ENCODE results near the gene SMC1B. TPM values are rescaled to one million over a fixed set of nuclear protein-coding genes. Genes with fewer than 3 reads are reported as not detected.
A peak's percentile ranks its signal among the peaks of the same experiment; 100 is the strongest.
"Not testable (repeated sequence)": the region's sequence is repeated elsewhere in the genome, so short reads cannot be mapped to it uniquely, and the experiment has no call there.

The SMC1B gene
- total RNA-seq, 4 donors from 2014 or later = not detected

GRCh38 chr22:45450101-45450785 is 36.8 kb upstream of the SMC1B start:
- no peak for TF ChIP-seq POLR2A (IDR thresholded peaks at IDR 0.05)
- TF ChIP-seq CTCF (IDR thresholded peaks at IDR 0.05) = no peak
- DNase-seq = no peak
- H3K36me3 ChIP-seq = no peaks in the 10 kb centered on the region
- no peaks in the 10 kb centered on the region for H3K9me3 ChIP-seq
- H3K27me3 ChIP-seq = no peaks in the 10 kb centered on the region
- WGBS, 2 donors = 86 to 91% methylated on average over 9 to 14 of the region's 16 CpGs
- peak overlapping the region; percentile 49 to 84 (median 60) for H3K27ac ChIP-seq
- no peak overlapping the region for H3K4me3 ChIP-seq
- intact Hi-C loops (cut with DNase I) = no loop called here
- peaks cover 0 to 44% (median 31%) of the 10 kb centered on the region in 3 donors for H3K4me1 ChIP-seq

GRCh38 chr22:45449442-45449841 is 36.0 kb upstream of the SMC1B start:
- peak overlapping the region in 2 of 4 donors; percentile 68 to 84 for H3K27ac ChIP-seq
- intact Hi-C loops (cut with DNase I) = not testable (repeated sequence)
- whole genome bisulfite sequencing, 2 donors = 94 to 96% methylated on average over 4 to 5 of the region's 5 CpGs

GRCh38 chr22:45448431-45448830 is 35.0 kb upstream of the SMC1B start:
- H3K27me3 ChIP-seq = no peaks in the 10 kb centered on the region
- DNase-seq = no peak
- H3K36me3 ChIP-seq = no peaks in the 10 kb centered on the region
- H3K27ac ChIP-seq = peak overlapping the region in 2 of 4 donors; percentile 1 to 68
- H3K4me1 ChIP-seq = peaks cover 0 to 44% (median 31%) of the 10 kb centered on the region in 3 donors
- H3K9me3 ChIP-seq = no peaks in the 10 kb centered on the region
- WGBS, 2 donors = 55 to 59% methylated on average over 5 to 7 of the region's 9 CpGs
- intact Hi-C loops (cut with DNase I) = no loop called here
- no peak for TF ChIP-seq CTCF (IDR thresholded peaks at IDR 0.05)
- no peak for TF ChIP-seq POLR2A (IDR thresholded peaks at IDR 0.05)
- no peak overlapping the region for H3K4me3 ChIP-seq

More at GRCh38 chr22:45449442-45449841, 36.0 kb upstream of the SMC1B start:
- H3K9me3 ChIP-seq, H3K4me3 ChIP-seq, H3K27me3 ChIP-seq, H3K36me3 ChIP-seq, DNase-seq: not testable (repeated sequence)
- peaks cover 0 to 44% (median 31%) of the 10 kb centered on the region in 3 donors for H3K4me1 ChIP-seq

DNA sequence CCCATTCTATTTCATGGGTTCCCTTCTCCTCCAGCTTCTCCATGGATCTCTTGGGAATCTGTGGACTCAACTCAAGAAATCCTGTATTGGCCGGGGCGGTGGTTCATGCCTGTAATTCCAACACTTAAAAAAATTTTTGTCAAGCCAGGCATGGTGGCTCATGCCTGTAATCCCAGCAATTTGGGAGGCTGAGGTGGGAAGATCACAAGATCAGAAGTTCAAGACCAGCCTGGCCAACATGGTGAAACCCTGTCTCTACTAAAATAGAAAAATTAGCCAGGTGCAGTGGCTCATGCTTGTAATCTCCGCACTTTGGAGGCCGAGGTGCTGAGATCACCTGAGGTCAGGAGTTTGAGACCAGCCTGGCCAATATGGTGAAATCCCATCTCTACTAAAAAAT is 34.2 kb upstream of the SMC1B start:
- intact Hi-C loops (cut with DNase I); H3K27me3 ChIP-seq; H3K36me3 ChIP-seq; H3K27ac ChIP-seq; H3K9me3 ChIP-seq; DNase-seq; H3K4me3 ChIP-seq: not testable (repeated sequence)
- H3K4me1 ChIP-seq = peaks cover 0 to 40% (median 31%) of the 10 kb centered on the region in 3 donors
- 91 to 96% methylated on average over 4 of the region's 4 CpGs for WGBS, 2 donors

- WGBS, 2 donors = 71 to 82% methylated on average over 5 of the region's 5 CpGs
- H3K27me3 ChIP-seq = no peaks in the 10 kb centered on the region
- no peak for DNase-seq
- no peak overlapping the region for H3K27ac ChIP-seq
- no peak overlapping the region for H3K4me3 ChIP-seq
- TF ChIP-seq POLR2A (IDR thresholded peaks at IDR 0.05) (no peak), CTCF (IDR thresholded peaks at IDR 0.05) (no peak)
- peaks cover 3 to 40% (median 28%) of the 10 kb centered on the region in 3 donors for H3K4me1 ChIP-seq
- intact Hi-C loops (cut with DNase I) = no loop called here
- H3K9me3 ChIP-seq = no peaks in the 10 kb centered on the region
- H3K36me3 ChIP-seq = no peaks in the 10 kb centered on the region
Measured at GRCh38 chr22:45446216-45446615, 32.8 kb upstream of the SMC1B start.

DNA sequence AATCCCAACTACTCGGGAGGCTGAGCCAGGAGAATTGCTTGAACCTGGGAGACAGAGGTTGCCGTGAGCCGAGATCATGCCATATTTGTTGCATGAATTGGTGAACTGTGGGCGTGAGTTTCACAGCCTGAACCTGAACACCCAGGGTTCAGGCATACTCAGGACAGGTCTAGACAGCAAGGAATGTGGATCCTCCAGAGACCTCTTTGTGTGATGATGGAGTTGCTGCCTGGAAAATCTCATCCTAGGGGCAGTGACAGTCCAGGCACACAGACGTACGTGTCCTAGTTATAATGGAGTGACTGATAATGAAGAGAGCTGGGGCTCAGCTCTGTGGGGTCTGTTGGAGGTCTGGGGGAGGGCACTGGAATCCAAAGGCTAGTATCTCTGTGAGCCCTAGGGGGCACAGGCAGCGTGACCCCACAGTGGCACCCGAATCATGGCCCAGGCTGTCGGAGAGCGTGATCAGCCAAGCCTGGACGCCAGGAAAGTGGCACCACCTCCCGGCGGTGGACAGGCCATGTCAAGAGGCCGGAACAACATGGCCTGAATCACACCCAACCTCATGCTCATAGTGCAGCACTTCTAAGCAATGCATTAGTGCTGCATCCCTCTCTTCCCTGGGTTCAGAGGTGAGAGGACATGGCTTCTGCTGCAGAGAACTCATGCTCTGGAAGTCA is 31.8 kb upstream of the SMC1B start:
- Histone ChIP-seq H3K4me3 (no peak overlapping the region), H3K36me3 (no peaks in the 10 kb centered on the region), H3K4me1 (peaks cover 3 to 40% (median 18%) of the 10 kb centered on the region in 3 donors), H3K27me3 (no peaks in the 10 kb centered on the region), H3K9me3 (no peaks in the 10 kb centered on the region), H3K27ac (no peak overlapping the region)
- intact Hi-C loops (cut with DNase I) = no loop called here
- DNase-seq = no peak
- TF ChIP-seq CTCF (IDR thresholded peaks at IDR 0.05) (no peak), POLR2A (IDR thresholded peaks at IDR 0.05) (no peak)
- 67 to 82% methylated on average over 11 of the region's 14 CpGs for WGBS, 2 donors
